Measurements from ENCODE around the gene ROR1.

ROR1 gene

DNA sequence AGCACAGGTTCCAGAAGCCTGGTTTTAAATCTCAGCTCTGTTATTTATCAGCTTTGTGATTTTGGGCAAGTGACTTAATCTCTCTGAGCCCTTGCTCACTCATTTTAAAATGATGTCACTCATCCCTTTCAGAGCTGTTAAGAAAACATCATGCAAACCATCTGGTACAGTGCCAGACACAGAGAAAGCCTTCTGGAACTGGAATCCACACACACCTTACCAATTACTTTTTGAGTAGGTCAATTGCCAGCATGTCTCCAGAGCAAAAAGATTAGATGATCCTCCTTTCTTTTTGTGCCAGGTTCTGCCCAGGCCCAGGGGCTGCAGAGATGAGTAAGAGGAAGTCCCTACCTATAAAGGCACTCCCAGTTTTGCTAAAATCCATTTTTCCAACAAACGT, 61.3 kb downstream of the ROR1 start (continued):
- TF ChIP-seq TRIM28 (IDR thresholded peaks at IDR 0.05; ENCODE audit: borderline replicate concordance, low read length) (no peak), ZNF133 (tag by site-specific recombination; IDR thresholded peaks at IDR 0.05) (no peak), ZNF707 (tag by site-specific recombination; IDR thresholded peaks at IDR 0.05) (no peak), SP2 (tag by site-specific recombination; IDR thresholded peaks at IDR 0.05) (no peak), ZNF16 (tag by site-specific recombination; IDR thresholded peaks at IDR 0.05; ENCODE audit: low read depth) (no peak), ZNF692 (tag by site-specific recombination; IDR thresholded peaks at IDR 0.05) (no peak), GLIS1 (tag by site-specific recombination; IDR thresholded peaks at IDR 0.05) (no peak), FEZF1 (tag by site-specific recombination; IDR thresholded peaks at IDR 0.05) (0 out of 2 replicates have a peak, but pooled peaks have one; percentile 38), ZNF214 (tag by site-specific recombination; IDR thresholded peaks at IDR 0.05; ENCODE audit: borderline replicate concordance) (no peak), ZNF335 (tag by site-specific recombination; conservative IDR thresholded peaks at IDR 0.05) (no peak), SETDB1 (IDR thresholded peaks at IDR 0.05; ENCODE audit: insufficient read length, low read length) (no peak), OVOL3 (tag by site-specific recombination; IDR thresholded peaks at IDR 0.05) (no peak), ZIC2 (tag by site-specific recombination; IDR thresholded peaks at IDR 0.05) (no peak), INSM2 (tag by site-specific recombination; IDR thresholded peaks at IDR 0.05) (no peak), ZNF211 (tag by site-specific recombination; IDR thresholded peaks at IDR 0.05; ENCODE audit: low read depth) (no peak), ZBTB26 (tag by site-specific recombination; optimal IDR thresholded peaks at IDR 0.05) (no peak), ZBTB1 (tag by site-specific recombination; IDR thresholded peaks at IDR 0.05) (no peak), HOXA7 (CRISPR knock-in tag; IDR thresholded peaks at IDR 0.05; ENCODE audit: borderline replicate concordance) (no peak), ZNF174 (tag by site-specific recombination; IDR thresholded peaks at IDR 0.05) (no peak), MZF1 (tag by site-specific recombination; IDR thresholded peaks at IDR 0.05; ENCODE audit: borderline replicate concordance) (0 out of 2 replicates have a peak, but pooled peaks have one; percentile 43), ZNF530 (tag by site-specific recombination; IDR thresholded peaks at IDR 0.05; ENCODE audit: low read depth) (no peak), ZNF544 (tag by site-specific recombination; IDR thresholded peaks at IDR 0.05) (no peak), ZNF114 (tag by site-specific recombination; IDR thresholded peaks at IDR 0.05) (no peak), ZNF184 (tag by site-specific recombination; IDR thresholded peaks at IDR 0.05) (no peak; the same call in none of the 2 replicates), PRDM6 (tag by site-specific recombination; IDR thresholded peaks at IDR 0.05) (peak; percentile 59), ZNF155 (tag by site-specific recombination; IDR thresholded peaks at IDR 0.05) (no peak)
- TF ChIP-seq, protein P1, sequence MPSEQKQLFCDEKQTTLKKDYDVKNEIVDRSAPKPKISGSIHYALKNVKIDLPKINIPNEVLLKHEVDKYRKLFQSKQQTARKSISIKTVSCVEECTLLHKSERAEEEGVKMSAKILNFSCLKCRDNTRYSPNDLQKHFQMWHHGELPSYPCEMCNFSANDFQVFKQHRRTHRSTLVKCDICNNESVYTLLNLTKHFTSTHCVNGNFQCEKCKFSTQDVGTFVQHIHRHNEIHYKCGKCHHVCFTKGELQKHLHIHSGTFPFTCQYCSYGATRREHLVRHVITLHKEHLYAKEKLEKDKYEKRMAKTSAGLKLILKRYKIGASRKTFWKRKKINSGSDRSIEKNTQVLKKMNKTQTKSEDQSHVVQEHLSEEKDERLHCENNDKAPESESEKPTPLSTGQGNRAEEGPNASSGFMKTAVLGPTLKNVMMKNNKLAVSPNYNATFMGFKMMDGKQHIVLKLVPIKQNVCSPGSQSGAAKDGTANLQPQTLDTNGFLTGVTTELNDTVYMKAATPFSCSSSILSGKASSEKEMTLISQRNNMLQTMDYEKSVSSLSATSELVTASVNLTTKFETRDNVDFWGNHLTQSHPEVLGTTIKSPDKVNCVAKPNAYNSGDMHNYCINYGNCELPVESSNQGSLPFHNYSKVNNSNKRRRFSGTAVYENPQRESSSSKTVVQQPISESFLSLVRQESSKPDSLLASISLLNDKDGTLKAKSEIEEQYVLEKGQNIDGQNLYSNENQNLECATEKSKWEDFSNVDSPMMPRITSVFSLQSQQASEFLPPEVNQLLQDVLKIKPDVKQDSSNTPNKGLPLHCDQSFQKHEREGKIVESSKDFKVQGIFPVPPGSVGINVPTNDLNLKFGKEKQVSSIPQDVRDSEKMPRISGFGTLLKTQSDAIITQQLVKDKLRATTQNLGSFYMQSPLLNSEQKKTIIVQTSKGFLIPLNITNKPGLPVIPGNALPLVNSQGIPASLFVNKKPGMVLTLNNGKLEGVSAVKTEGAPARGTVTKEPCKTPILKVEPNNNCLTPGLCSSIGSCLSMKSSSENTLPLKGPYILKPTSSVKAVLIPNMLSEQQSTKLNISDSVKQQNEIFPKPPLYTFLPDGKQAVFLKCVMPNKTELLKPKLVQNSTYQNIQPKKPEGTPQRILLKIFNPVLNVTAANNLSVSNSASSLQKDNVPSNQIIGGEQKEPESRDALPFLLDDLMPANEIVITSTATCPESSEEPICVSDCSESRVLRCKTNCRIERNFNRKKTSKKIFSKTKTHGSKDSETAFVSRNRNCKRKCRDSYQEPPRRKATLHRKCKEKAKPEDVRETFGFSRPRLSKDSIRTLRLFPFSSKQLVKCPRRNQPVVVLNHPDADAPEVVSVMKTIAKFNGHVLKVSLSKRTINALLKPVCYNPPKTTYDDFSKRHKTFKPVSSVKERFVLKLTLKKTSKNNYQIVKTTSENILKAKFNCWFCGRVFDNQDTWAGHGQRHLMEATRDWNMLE (tag by site-specific recombination; conservative IDR thresholded peaks at IDR 0.05; ENCODE audit: low read depth) = no peak
- TF ChIP-seq, protein P2, sequence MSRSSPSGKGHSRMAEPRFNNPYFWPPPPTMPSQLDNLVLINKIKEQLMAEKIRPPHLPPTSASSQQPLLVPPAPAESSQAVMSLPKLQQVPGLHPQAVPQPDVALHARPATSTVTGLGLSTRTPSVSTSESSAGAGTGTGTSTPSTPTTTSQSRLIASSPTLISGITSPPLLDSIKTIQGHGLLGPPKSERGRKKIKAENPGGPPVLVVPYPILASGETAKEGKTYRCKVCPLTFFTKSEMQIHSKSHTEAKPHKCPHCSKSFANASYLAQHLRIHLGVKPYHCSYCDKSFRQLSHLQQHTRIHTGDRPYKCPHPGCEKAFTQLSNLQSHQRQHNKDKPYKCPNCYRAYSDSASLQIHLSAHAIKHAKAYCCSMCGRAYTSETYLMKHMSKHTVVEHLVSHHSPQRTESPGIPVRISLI (tag by site-specific recombination; IDR thresholded peaks at IDR 0.05) = no peak
- TF ChIP-seq, protein P3, sequence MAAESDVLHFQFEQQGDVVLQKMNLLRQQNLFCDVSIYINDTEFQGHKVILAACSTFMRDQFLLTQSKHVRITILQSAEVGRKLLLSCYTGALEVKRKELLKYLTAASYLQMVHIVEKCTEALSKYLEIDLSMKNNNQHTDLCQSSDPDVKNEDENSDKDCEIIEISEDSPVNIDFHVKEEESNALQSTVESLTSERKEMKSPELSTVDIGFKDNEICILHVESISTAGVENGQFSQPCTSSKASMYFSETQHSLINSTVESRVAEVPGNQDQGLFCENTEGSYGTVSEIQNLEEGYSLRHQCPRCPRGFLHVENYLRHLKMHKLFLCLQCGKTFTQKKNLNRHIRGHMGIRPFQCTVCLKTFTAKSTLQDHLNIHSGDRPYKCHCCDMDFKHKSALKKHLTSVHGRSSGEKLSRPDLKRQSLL (tag by site-specific recombination; IDR thresholded peaks at IDR 0.05) = no peak

All from HEK293 (cell line).